HepG2 (cell line): Measurements from ENCODE around the gene ELP4. TPM values are rescaled to one million over a fixed set of nuclear protein-coding genes. Genes with fewer than 3 reads are reported as not detected.

Experiments
- ATAC-seq: fragments of 200-7000 bp; cut with Tn5 transposase; 3 replicates; pipeline ENCODE4 v1.9.1; 2020; ENCODE audit warnings: mild to moderate bottlenecking, moderate library complexity
- BruUV-seq: library from RNA; stranded (reverse); fragments of 400-500 nt; replicated peaks from 2 replicates; lab custom pipeline; 2021; lab: Mats Ljungman, UMichigan
- CTCF ChIA-PET: fragments of 300-600 bp; formaldehyde crosslinking; extraction: SDS; loops from one replicate; lab custom pipeline; 2021; ENCODE audit warnings: low total read pairs, inconsistent platforms, low intra/inter-chr PET ratio; lab: Yijun Ruan, JAX
- POLR2A ChIA-PET: fragments of 350-600 bp; sonication (Branson Sonifier 250); formaldehyde crosslinking; loops from one replicate; lab custom pipeline; 2020; ENCODE audit warnings: antibody characterized with exemption, inconsistent platforms; lab: Yijun Ruan, JAX
- DNase-seq: peaks from one replicate; pipeline ENCODE4 v3.0.0-alpha.2; 2015; ENCODE audit warnings: low spot score
- FAIRE-seq: peaks from 3 replicates; lab custom pipeline; 2011; peaks lifted over from hg19 to GRCh38; lab: Jason Lieb, UNC
- H2AFZ ChIP-seq: one replicate; pipeline ENCODE4 v1.6.1; 2011; ENCODE audit warnings: low read length, inconsistent platforms
- H3K27ac ChIP-seq: fragments of 300-600 bp; 3 replicates; pipeline ENCODE4 v1.8.0; 2011; ENCODE audit warnings: mixed run types, mild to moderate bottlenecking, mixed read lengths, low read length, inconsistent platforms; ENCODE audit not compliant: insufficient read depth; ENCODE audit errors: extremely low read length
- H3K27me3 ChIP-seq, 2 experiments: fragments of 200-600 bp in 1 of 2; 2 replicates in 1 of 2; 3 replicates in 1 of 2; pipeline versions ENCODE4 v1.6.0 to v1.8.0; 2011; ENCODE audit warnings: low read length in 2 of 2, mild to moderate bottlenecking in 2 of 2, moderate library complexity in 2 of 2, inconsistent platforms in 1 of 2; ENCODE audit not compliant: insufficient read depth in 2 of 2, control insufficient read depth in 1 of 2
- H3K36me3 ChIP-seq, 2 experiments: fragments of 200-600 bp in 1 of 2; replicated peaks in 1 of 2; 2 replicates in 1 of 2; 3 replicates in 1 of 2; pipeline versions ENCODE4 v1.5.1 to v1.8.0; 2011; ENCODE audit warnings: low read length in 2 of 2, inconsistent platforms in 1 of 2; ENCODE audit not compliant: insufficient read depth in 2 of 2, control insufficient read depth in 1 of 2
- H3K4me1 ChIP-seq: 2 replicates; pipeline ENCODE4 v1.5.1; 2012; ENCODE audit warnings: low read length, inconsistent platforms; ENCODE audit not compliant: insufficient read depth
- H3K4me2 ChIP-seq: 2 replicates; pipeline ENCODE4 v1.6.0; 2011; ENCODE audit warnings: low read depth, low read length, inconsistent platforms
- H3K4me3 ChIP-seq, 3 experiments: fragments of 200-600 bp in 1 of 3; sonication (generic), shearing (Covaris generic) in 1 of 3; replicated peaks in 1 of 3; 2 replicates each; pipeline ENCODE4 v1.5.1; 2011 to 2016; ENCODE audit warnings: low read length in 3 of 3, inconsistent platforms in 2 of 3, low read depth in 2 of 3, mild to moderate bottlenecking in 2 of 3, control low read depth in 1 of 3, mixed read lengths in 1 of 3; ENCODE audit not compliant: insufficient read depth in 1 of 3
- H3K79me2 ChIP-seq: one replicate; pipeline ENCODE4 v1.6.1; 2011; ENCODE audit warnings: low read length, inconsistent platforms; ENCODE audit not compliant: insufficient read depth
- H3K9ac ChIP-seq: 2 replicates; pipeline ENCODE4 v1.6.0; 2011; ENCODE audit warnings: mild to moderate bottlenecking, low read depth, low read length, inconsistent platforms; ENCODE audit not compliant: insufficient read depth
- H3K9me3 ChIP-seq: 2 replicates; pipeline ENCODE4 v1.5.1; 2012; ENCODE audit warnings: mild to moderate bottlenecking, low read length
- H4K20me1 ChIP-seq: 2 replicates; pipeline ENCODE4 v1.6.0; 2011; ENCODE audit warnings: inconsistent platforms, mild to moderate bottlenecking, low read length, moderate library complexity; ENCODE audit not compliant: insufficient read depth
- CBFB ChIP-seq: sonication (generic); formaldehyde crosslinking; IDR thresholded peaks from 2 replicates; pipeline ENCODE4 v1.4.0; 2020; ENCODE audit warnings: missing genetic modification reagents
- CREBL2 ChIP-seq: sonication (generic); formaldehyde crosslinking; IDR thresholded peaks from 2 replicates; pipeline ENCODE4 v1.8.1; 2023; ENCODE audit warnings: missing genetic modification reagents, mild to moderate bottlenecking, borderline replicate concordance
- FOXK2 ChIP-seq: fragments of 450-650 bp; IDR thresholded peaks from 2 replicates; pipeline ENCODE4 v1.6.1; 2016
- GABPB1 ChIP-seq: IDR thresholded peaks from 2 replicates; pipeline ENCODE4 v1.6.1; 2016; ENCODE audit warnings: mild to moderate bottlenecking, missing genetic modification reagents, moderate library complexity, missing compliant biosample characterization
- GPN1 ChIP-seq: sonication (generic); formaldehyde crosslinking; IDR thresholded peaks from 2 replicates; pipeline ENCODE4 v1.5.1; 2020; ENCODE audit warnings: missing genetic modification reagents, borderline replicate concordance
- HOMEZ ChIP-seq: IDR thresholded peaks from 2 replicates; pipeline ENCODE4 v1.6.1; 2016; ENCODE audit warnings: low read depth
- MAFF ChIP-seq: IDR thresholded peaks from 2 replicates; pipeline ENCODE4 v1.6.1; 2011; ENCODE audit warnings: low read depth, low read length, improper control_type of control experiment
- MAFK ChIP-seq, 2 experiments: IDR thresholded peaks in 1 of 2; conservative IDR thresholded peaks in 1 of 2; 2 replicates each; pipeline ENCODE4 v1.6.1; 2011; ENCODE audit warnings: improper control_type of control experiment in 2 of 2, low read length in 2 of 2
- MAZ ChIP-seq, 2 experiments: sonication (generic) in 1 of 2; formaldehyde crosslinking in 1 of 2; IDR thresholded peaks; 2 replicates each; pipeline versions ENCODE4 v1.5.0 to v1.6.1; 2012 to 2020; ENCODE audit warnings: low read depth in 2 of 2, mild to moderate bottlenecking in 2 of 2, borderline replicate concordance in 1 of 2, improper control_type of control experiment in 1 of 2, low read length in 1 of 2, missing genetic modification reagents in 1 of 2, moderate library complexity in 1 of 2
- MYNN ChIP-seq: sonication (generic); formaldehyde crosslinking; IDR thresholded peaks from 2 replicates; pipeline ENCODE4 v1.4.0; 2020; ENCODE audit warnings: mild to moderate bottlenecking, low read depth, missing genetic modification reagents
- STAG1 ChIP-seq: sonication (generic); formaldehyde crosslinking; IDR thresholded peaks from 2 replicates; pipeline ENCODE4 v1.4.0; 2020; ENCODE audit warnings: missing genetic modification reagents
- SYNCRIP ChIP-seq: fragments of 200-400 bp; formaldehyde crosslinking; IDR thresholded peaks from 2 replicates; pipeline ENCODE4 v1.6.1; 2018; ENCODE audit warnings: mild to moderate bottlenecking, low read depth, low read length; ENCODE audit not compliant: insufficient read depth
- ZNF382 ChIP-seq: sonication (generic); formaldehyde crosslinking; IDR thresholded peaks from 2 replicates; pipeline ENCODE4 v1.5.0; 2020; ENCODE audit warnings: missing genetic modification reagents, mild to moderate bottlenecking, borderline replicate concordance
- ZNF577 ChIP-seq: sonication (generic); formaldehyde crosslinking; IDR thresholded peaks from 2 replicates; pipeline ENCODE4 v1.4.0; 2020; ENCODE audit warnings: mild to moderate bottlenecking, low read depth, missing genetic modification reagents, borderline replicate concordance
- ZNF777 ChIP-seq: sonication (generic); formaldehyde crosslinking; IDR thresholded peaks from 2 replicates; pipeline ENCODE4 v1.4.0; 2020; ENCODE audit warnings: missing genetic modification reagents
- WGBS: methylation state at CpG from one replicate; pipeline ENCODE4 v1.1.6; 2017; ENCODE audit warnings: low lambda C conversion rate; 5-methylcytosine and 5-hydroxymethylcytosine counted together
- in situ Hi-C: cut with HindIII; loops from 2 replicates; pipeline ENCODE4 v1.10.0; 2017; ENCODE audit warnings: low pct_unique_long_range_greater_than_20kb; ENCODE audit not compliant: extremely low pct_ligation_motif_present
- intact Hi-C: fragments of 100-400 bp; cut with micrococcal nuclease; formaldehyde crosslinking; loops from one replicate; pipeline ENCODE4 v1.10.0; 2022; ENCODE audit not compliant: unreplicated experiment
- polyA plus RNA-seq, 8 experiments: library from polyadenylated mRNA; depleted of rRNA in 3 of 8; stranded (reverse) in 7 of 8; unstranded in 1 of 8; fragments of >200 nt; fragmentation: Illumina TruSeq in 4 of 8; extraction: Trizol in 4 of 8; gene quantifications; 2 replicates each; pipeline versions ENCODE4 v1.2.1 to v1.2.3, GENCODE V29; 2011 to 2016; ENCODE audit warnings: low read depth in 4 of 8, missing spikeins in 1 of 8, mixed read lengths in 1 of 8; ENCODE audit not compliant: insufficient read depth in 1 of 8
- total RNA-seq, 5 experiments: library from RNA; depleted of rRNA; stranded (reverse); fragments of >200 nt; fragmentation: Illumina TruSeq; extraction: Trizol; gene quantifications; 2 replicates each; pipeline ENCODE4 v1.2.3, GENCODE V29; 2016; ENCODE audit warnings: low read depth in 1 of 5

The ELP4 gene
- total and polyA plus RNA-seq, 2 of the 13 experiments (the other 11 are each of a cell fraction or from before 2014, with no cell fraction given): 12.8 to 19.1 TPM

GRCh38 chr11:31680770-31681169 is 171.2 kb downstream of the ELP4 start:
- no peak for TF ChIP-seq MAZ (IDR thresholded peaks at IDR 0.05; ENCODE audit: borderline replicate concordance, low read depth, low read length)
- TF ChIP-seq MAZ (CRISPR knock-in tag; IDR thresholded peaks at IDR 0.05; ENCODE audit: low read depth): no peak
- no peak for TF ChIP-seq FOXK2
- TF ChIP-seq ZNF777 (CRISPR knock-in tag): no peak
- TF ChIP-seq GPN1 (CRISPR knock-in tag): no peak
- TF ChIP-seq ZNF382 (CRISPR knock-in tag): no peak
- no peak for TF ChIP-seq MYNN
- no peak for TF ChIP-seq HOMEZ (CRISPR knock-in tag)
- no peak for TF ChIP-seq ZNF577
- TF ChIP-seq CBFB: no peak
- no peak for TF ChIP-seq GABPB1 (CRISPR knock-in tag)
- no peak for TF ChIP-seq STAG1 (CRISPR knock-in tag)
- no peak for TF ChIP-seq CREBL2 (CRISPR knock-in tag)
- TF ChIP-seq SYNCRIP: no peak
- TF ChIP-seq MAFF: peak; percentile 66
- peak; percentile 42 to 81 for TF ChIP-seq MAFK (conservative IDR thresholded peaks at IDR 0.05 in 1 of 2, IDR thresholded peaks at IDR 0.05 in 1 of 2; ENCODE audit: low read length in 2 of 2)
- no peaks in the 10 kb centered on the region for H3K79me2 ChIP-seq
- CTCF ChIA-PET: no interaction called here
- no peaks in the 10 kb centered on the region for H3K36me3 ChIP-seq
- ATAC-seq (no peak), DNase-seq (no peak), FAIRE-seq (no peak)
- no peaks in the 10 kb centered on the region for H3K27me3 ChIP-seq
- no peaks in the 10 kb centered on the region for H4K20me1 ChIP-seq
- in situ Hi-C loops: no loop called here
- no peaks in the 10 kb centered on the region for H3K9me3 ChIP-seq
- no peak overlapping the region for H3K4me2 ChIP-seq
- no peak overlapping the region for H3K4me3 ChIP-seq
- intact Hi-C loops: no loop called here
- no peak overlapping the region for H3K27ac ChIP-seq
- no peak overlapping the region for H2AFZ ChIP-seq
- no peak overlapping the region for H3K9ac ChIP-seq
- BruUV-seq: no TSS peak
- WGBS: 65% methylated on average over 3 of the region's 3 CpGs
- POLR2A ChIA-PET: no interaction called here
- H3K4me1 ChIP-seq: peaks cover 11% of the 10 kb centered on the region
